Adrenal gland (tissue), 12 donors: ENCODE data around the gene RAP1GAP. TPM values are rescaled to one million over a fixed set of nuclear protein-coding genes. Genes with fewer than 3 reads are reported as not detected.

Source experiments
- DNase-seq, 7 donors: peaks; one replicate each; pipeline ENCODE4 v3.0.0-alpha.2; 2019 to 2020
- H3K27ac ChIP-seq, 5 donors: fragments of 200-600 bp; sonication (generic) in 4 of 5; 1 replicate in 3 of 5; 2 replicates in 2 of 5; pipeline versions ENCODE4 v1.5.1 to v1.8.0; 2016 to 2020; ENCODE audit warnings: mild to moderate bottlenecking in 1 of 5
- H3K27me3 ChIP-seq: fragments of 200-600 bp; 2 replicates; pipeline ENCODE4 v1.8.0; 2021
- H3K36me3 ChIP-seq, 2 donors: fragments of 200-600 bp; replicated peaks in 1 of 2; 1 replicate in 1 of 2; 2 replicates in 1 of 2; pipeline versions ENCODE4 v1.5.1 to v1.8.0; 2018 to 2022
- H3K4me1 ChIP-seq, 2 donors: fragments of 200-600 bp; replicated peaks in 1 of 2; 1 replicate in 1 of 2; 2 replicates in 1 of 2; pipeline versions ENCODE4 v1.5.1 to v1.8.0; 2018 to 2021
- H3K4me3 ChIP-seq, 4 donors: fragments of 200-600 bp; sonication (generic) in 3 of 4; one replicate each; pipeline ENCODE4 v1.5.1; 2016 to 2018
- H3K9me3 ChIP-seq, 3 donors: fragments of 200-600 bp; sonication (generic) in 1 of 3; replicated peaks in 1 of 3; 1 replicate in 2 of 3; 2 replicates in 1 of 3; pipeline versions ENCODE4 v1.5.1 to v1.8.0; 2016 to 2021
- CTCF ChIP-seq, 6 experiments: fragments of 450-650 bp in 4 of 6; fragments of 200-600 bp in 2 of 6; sonication (generic) in 1 of 6; IDR thresholded peaks; 1 replicate in 5 of 6; 2 replicates in 1 of 6; pipeline versions ENCODE4 v1.5.1 to v1.8.0; 2016 to 2021; ENCODE audit warnings: antibody characterized with exemption in 6 of 6, mild to moderate bottlenecking in 2 of 6, moderate library complexity in 1 of 6
- POLR2A ChIP-seq, 2 donors: fragments of 450-650 bp; IDR thresholded peaks; one replicate each; pipeline ENCODE4 v1.6.1; 2017; ENCODE audit warnings: antibody characterized with exemption in 2 of 2, mild to moderate bottlenecking in 2 of 2, moderate library complexity in 1 of 2
- WGBS, 4 donors: extraction: QIAGEN DNeasy Blood & Tissue Kit in 2 of 4; methylation state at CpG; one replicate each; pipeline versions ENCODE4 v1.1.5 to v1.1.7; 2013 to 2017; 5-methylcytosine and 5-hydroxymethylcytosine counted together
- intact Hi-C, 2 donors: fragments of 100-400 bp; cut with DNase I; formaldehyde crosslinking; loops; one replicate each; pipeline versions ENCODE4 v1.14.1 to v1.15.0; 2022 to 2023
- polyA plus RNA-seq, 3 donors: library from polyadenylated mRNA; stranded (reverse); fragments of 200-250 nt in 2 of 3; fragments of 350-450 nt in 1 of 3; fragmentation: Illumina TruSeq in 1 of 3; extraction: RNeasy Lipid Tissue Mini Kit (QIAGEN cat#74804) in 1 of 3; gene quantifications; one replicate each; pipeline ENCODE4 v1.2.3, GENCODE V29; 2013 to 2014
- total RNA-seq, 9 donors: library from RNA; depleted of rRNA in 4 of 9; stranded (reverse); fragments of >200 nt in 4 of 9; fragments of 120-200 nt in 1 of 9; fragmentation: NEBNext Ultra II Directional in 1 of 9; extraction: Animal tissue kit (Norgen Biotek cat#: 25700) in 1 of 9; gene quantifications; one replicate each; pipeline versions ENCODE4 v1.1.0 to v1.2.4, GENCODE V29; 2013 to 2023
- donor health status: healthy with polysubstance abuse.
- donor health status: Bipolar disorder and iron deficiency.
- donor health status: DM: yes; HTN: yes; CAD: no.
- donor health status: DM: no; HTN: no; CAD: no.
- donor health status: DM: no; HTN: no; CAD: no.
- donor health status: DM: yes; HTN: yes; CAD: no.

The RAP1GAP gene
- total and polyA plus RNA-seq, 12 donors = 52.4 to 409 (median 90.0) TPM

GRCh38 chr1:21687081-21687529 is 17.9 kb upstream of the RAP1GAP start:
- Histone ChIP-seq H3K9me3 (no peaks in the 10 kb centered on the region), H3K27ac (no peak overlapping the region), H3K4me1 (no peaks in the 10 kb centered on the region), H3K27me3 (no peaks in the 10 kb centered on the region), H3K36me3 (peaks cover 0 to 60% of the 10 kb centered on the region in 2 donors), H3K4me3 (no peak overlapping the region)
- no peak for DNase-seq
- intact Hi-C loops = no loop called here
- WGBS, 4 donors = 91 to 98% (median 95%) methylated on average over 2 of the region's 2 CpGs
- no peak for TF ChIP-seq CTCF (IDR thresholded peaks at IDR 0.05)
- no peak for TF ChIP-seq POLR2A (IDR thresholded peaks at IDR 0.05)

- WGBS, 4 donors = 95 to 98% (median 95%) methylated on average over 4 of the region's 4 CpGs
- Histone ChIP-seq H3K27me3 (no peaks in the 10 kb centered on the region), H3K36me3 (peaks cover 0 to 56% of the 10 kb centered on the region in 2 donors), H3K27ac (no peak overlapping the region), H3K9me3 (no peaks in the 10 kb centered on the region), H3K4me3 (no peak overlapping the region), H3K4me1 (peaks cover 0 to 7% of the 10 kb centered on the region in 2 donors)
- DNase-seq = no peak
- intact Hi-C loops = no loop called here
- TF ChIP-seq CTCF (IDR thresholded peaks at IDR 0.05) = no peak
- no peak for TF ChIP-seq POLR2A (IDR thresholded peaks at IDR 0.05)
Observed at GRCh38 chr1:21685946-21686678, 17.0 kb upstream of the RAP1GAP start.

GRCh38 chr1:21681426-21681825 is 12.3 kb upstream of the RAP1GAP start:
- Histone ChIP-seq H3K4me1 (peaks cover 0 to 14% of the 10 kb centered on the region in 2 donors), H3K9me3 (no peaks in the 10 kb centered on the region), H3K27me3 (no peaks in the 10 kb centered on the region), H3K36me3 (peaks cover 0 to 43% of the 10 kb centered on the region in 2 donors), H3K27ac (peak overlapping the region in 3 of 5 donors; percentile 39 to 64 (median 58)), H3K4me3 (no peak overlapping the region)
- TF ChIP-seq CTCF (IDR thresholded peaks at IDR 0.05) (no peak), POLR2A (IDR thresholded peaks at IDR 0.05) (no peak)
- DNase-seq = no peak
- 84 to 86% (median 84%) methylated on average over 8 to 9 of the region's 9 CpGs for WGBS, 4 donors
- intact Hi-C loops = no loop called here

GRCh38 chr1:21680918-21681317 is 11.8 kb upstream of the RAP1GAP start:
- Histone ChIP-seq H3K36me3 (peaks cover 0 to 38% of the 10 kb centered on the region in 2 donors), H3K27me3 (no peaks in the 10 kb centered on the region), H3K4me1 (peaks cover 0 to 14% of the 10 kb centered on the region in 2 donors), H3K4me3 (no peak overlapping the region), H3K9me3 (no peaks in the 10 kb centered on the region), H3K27ac (peak overlapping the region in 3 of 5 donors; percentile 39 to 64 (median 58))
- DNase-seq = peak in 4 of 7 donors; percentile 49 to 65 (median 60)
- 31 to 51% (median 44%) methylated on average over 3 of the region's 3 CpGs for WGBS, 4 donors
- intact Hi-C loops = no loop called here
- TF ChIP-seq POLR2A (IDR thresholded peaks at IDR 0.05) (no peak), CTCF (IDR thresholded peaks at IDR 0.05) (no peak)
